HG02623 (cell line): ENCODE data around the gene PTBP3.
A peak's percentile ranks its signal among the peaks of the same experiment; 100 is the strongest.

Source experiments
- ATAC-seq: cut with Tn5 transposase; IDR thresholded peaks from one replicate; pipeline ENCODE4 v1.9.1; 2021; ENCODE audit warnings: moderate library complexity; ENCODE audit not compliant: unreplicated experiment

The PTBP3 gene

DNA sequence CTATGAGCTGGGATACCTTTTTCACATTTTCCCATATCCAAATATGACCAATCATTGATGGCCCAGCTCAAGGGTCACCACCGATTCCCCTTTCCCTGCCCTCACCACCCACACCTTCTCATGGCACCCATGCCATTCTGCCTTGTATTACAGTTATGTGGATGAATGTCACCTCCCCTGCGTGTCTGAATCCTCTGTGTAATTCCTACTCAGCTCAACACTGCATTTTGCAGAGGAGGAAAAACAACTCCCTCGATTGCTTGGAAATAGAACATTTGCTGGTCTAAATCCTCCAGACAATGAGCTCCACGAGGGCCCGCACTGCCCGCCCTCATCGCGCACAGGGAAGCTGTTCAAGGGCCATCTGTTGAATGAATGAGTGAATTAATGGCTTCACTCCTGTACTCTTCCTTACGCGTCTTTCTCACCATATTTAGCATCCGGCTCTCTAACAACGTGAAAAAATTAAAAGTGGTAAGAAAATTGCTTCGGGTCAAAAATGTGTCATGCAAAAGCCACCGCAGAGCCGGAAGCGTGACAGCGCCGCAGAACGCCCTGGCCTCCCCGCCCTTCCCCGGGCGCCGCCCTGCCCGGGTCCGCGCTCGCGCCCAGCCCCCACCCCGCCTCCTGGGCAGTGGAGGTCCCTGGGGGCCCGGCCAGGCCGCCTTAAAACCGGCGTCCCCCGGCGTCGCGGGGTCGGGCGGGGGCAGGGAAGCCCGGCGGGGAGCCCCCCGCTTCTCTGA is 159.0 kb downstream of the PTBP3 start:
- peak; percentile 87 for ATAC-seq

- no peak for ATAC-seq
Measured at GRCh38 chr9:112173489-112174221, 159.8 kb downstream of the PTBP3 start.

DNA sequence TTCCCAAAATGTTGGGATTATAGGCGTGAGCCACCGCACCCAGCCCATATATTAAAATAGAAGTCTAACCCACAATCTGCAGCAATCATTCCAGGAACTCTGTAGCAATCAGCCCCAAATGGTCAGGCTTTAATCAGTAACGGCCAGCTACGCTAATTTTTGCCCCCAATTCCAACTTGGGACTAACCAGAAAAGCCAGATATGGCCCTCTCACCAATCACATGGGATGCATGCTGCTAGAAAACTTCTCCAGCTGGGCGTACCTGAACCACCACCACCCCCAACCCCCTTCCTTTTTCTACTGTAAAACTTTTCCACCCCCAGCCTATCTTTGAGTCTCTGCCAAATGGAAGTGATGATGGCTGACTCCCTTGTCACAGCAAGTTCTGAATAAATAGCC is 162.5 kb downstream of the PTBP3 start:
- ATAC-seq, result no peak

DNA sequence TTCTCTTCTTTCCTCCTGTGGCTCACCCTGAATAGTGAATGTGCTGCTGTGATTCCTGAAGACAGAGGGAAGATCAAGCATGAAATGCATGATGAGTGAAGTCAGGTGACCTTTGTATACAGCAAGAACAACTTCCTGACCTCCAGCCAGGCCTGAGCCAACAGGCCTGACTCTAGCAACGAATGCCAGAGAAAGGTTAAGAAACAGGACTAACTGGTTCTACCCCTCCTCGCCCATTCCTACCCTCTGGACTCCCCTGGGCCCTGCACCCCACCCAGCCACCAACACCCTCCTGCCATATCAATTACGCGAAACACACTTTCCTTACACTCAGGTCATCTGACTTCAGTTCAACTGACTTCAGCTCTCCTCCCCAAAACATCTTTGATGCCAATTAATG is 163.2 kb downstream of the PTBP3 start:
- no peak for ATAC-seq

DNA sequence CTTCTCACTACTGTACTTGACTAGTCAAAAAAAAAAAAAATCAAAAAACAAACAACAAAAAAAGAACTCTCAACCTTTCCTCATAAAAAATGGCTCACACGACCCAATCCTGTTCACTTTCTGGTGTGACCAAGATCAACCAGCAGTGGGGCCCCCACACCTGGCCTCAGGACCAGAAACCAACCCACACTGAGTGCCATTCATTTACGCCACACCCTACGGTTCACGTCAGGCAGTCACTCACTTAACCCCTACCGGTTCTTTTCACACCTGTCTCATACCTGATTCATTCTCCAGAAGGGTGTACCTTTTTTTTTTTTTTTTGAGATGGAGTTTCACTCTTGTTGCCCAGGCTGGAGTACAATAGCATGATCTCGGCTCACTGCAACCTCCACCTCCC is 164.1 kb downstream of the PTBP3 start:
- no peak for ATAC-seq

DNA sequence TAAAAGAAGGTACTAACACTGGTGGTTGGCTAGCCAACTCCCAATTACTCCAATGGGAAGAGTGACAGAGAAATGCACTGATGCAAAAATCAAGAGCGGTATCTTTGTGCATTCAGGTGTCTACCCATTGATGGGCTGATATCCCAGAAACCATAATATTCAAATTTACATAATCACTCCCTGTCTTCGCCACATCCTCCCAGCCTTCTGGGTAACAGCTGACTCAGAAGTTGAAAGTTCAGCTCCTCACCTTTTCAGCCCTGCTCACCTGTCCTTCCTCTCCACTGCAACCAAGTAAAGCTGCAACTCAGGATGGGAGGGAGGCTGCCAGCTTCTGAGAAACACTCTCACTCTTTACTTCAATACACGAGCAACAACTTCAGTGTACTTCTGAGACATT is 165.2 kb downstream of the PTBP3 start:
- ATAC-seq, result no peak
